ENCODE results near the gene DCTN1. TPM values are rescaled to one million over a fixed set of nuclear protein-coding genes. Genes with fewer than 3 reads are reported as not detected.

Gene DCTN1
- total and polyA plus RNA-seq, 8 donors, result 65.8 to 181 (median 90.5) TPM

- peaks cover 0 to 14% (median 10%) of the 10 kb centered on the region in 4 donors for H3K36me3 ChIP-seq
- TF ChIP-seq POLR2AphosphoS5 (IDR thresholded peaks at IDR 0.05) (no peak), EP300 (IDR thresholded peaks at IDR 0.05) (no peak), CTCF (IDR thresholded peaks at IDR 0.05) (no peak), POLR2A (IDR thresholded peaks at IDR 0.05) (no peak)
- intact Hi-C loops (cut with DNase I; ENCODE audit: low total_unique reads), result no loop called here
- H3K27me3 ChIP-seq, result no peaks in the 10 kb centered on the region
- H3K9me3 ChIP-seq, result no peaks in the 10 kb centered on the region
- peak; percentile 12 to 37 for DNase-seq
- H3K4me3 ChIP-seq, result no peak overlapping the region
- H3K27ac ChIP-seq, result no peak overlapping the region
- H3K4me1 ChIP-seq, result peaks cover 0 to 15% (median 0%) of the 10 kb centered on the region in 4 donors
Measured at GRCh38 chr2:74317701-74318100, 62.4 kb downstream of the DCTN1 start.

GRCh38 chr2:74316627-74317295, 63.4 kb downstream of the DCTN1 start:
- no peaks in the 10 kb centered on the region for H3K27me3 ChIP-seq
- intact Hi-C loops (cut with DNase I; ENCODE audit: low total_unique reads), result no loop called here
- WGBS, 5 donors, result 35 to 56% (median 42%) methylated on average over 6 of the region's 6 CpGs
- H3K9me3 ChIP-seq, result no peaks in the 10 kb centered on the region
- TF ChIP-seq POLR2A (IDR thresholded peaks at IDR 0.05), result no peak
- no peak for TF ChIP-seq POLR2AphosphoS5 (IDR thresholded peaks at IDR 0.05)
- no peak for TF ChIP-seq CTCF (IDR thresholded peaks at IDR 0.05)
- no peak for TF ChIP-seq EP300 (IDR thresholded peaks at IDR 0.05)
- H3K36me3 ChIP-seq, result peaks cover 0 to 14% (median 10%) of the 10 kb centered on the region in 4 donors
- no peak overlapping the region for H3K27ac ChIP-seq
- DNase-seq, result peak in 1 of 2 donors; percentile 33
- no peak overlapping the region for H3K4me3 ChIP-seq
- peaks cover 0 to 15% (median 0%) of the 10 kb centered on the region in 4 donors for H3K4me1 ChIP-seq

- peaks cover 0 to 14% (median 10%) of the 10 kb centered on the region in 4 donors for H3K36me3 ChIP-seq
- no peaks in the 10 kb centered on the region for H3K27me3 ChIP-seq
- H3K9me3 ChIP-seq, result no peaks in the 10 kb centered on the region
- H3K4me3 ChIP-seq, result no peak overlapping the region
- peaks cover 0 to 15% (median 0%) of the 10 kb centered on the region in 4 donors for H3K4me1 ChIP-seq
- no peak overlapping the region for H3K27ac ChIP-seq
- no peak for DNase-seq
- intact Hi-C loops (cut with DNase I; ENCODE audit: low total_unique reads), result no loop called here
- 70 to 82% (median 80%) methylated on average over 5 of the region's 5 CpGs for WGBS, 5 donors
- TF ChIP-seq CTCF (IDR thresholded peaks at IDR 0.05) (no peak), POLR2A (IDR thresholded peaks at IDR 0.05) (no peak), EP300 (IDR thresholded peaks at IDR 0.05) (no peak), POLR2AphosphoS5 (IDR thresholded peaks at IDR 0.05) (no peak)
Measured at GRCh38 chr2:74314107-74314506, 66.0 kb downstream of the DCTN1 start.

GRCh38 chr2:74313497-74313896, 66.6 kb downstream of the DCTN1 start:
- Histone ChIP-seq H3K27me3 (no peaks in the 10 kb centered on the region), H3K9me3 (no peaks in the 10 kb centered on the region), H3K36me3 (peaks cover 0 to 14% (median 10%) of the 10 kb centered on the region in 4 donors), H3K4me1 (peaks cover 0 to 15% (median 0%) of the 10 kb centered on the region in 4 donors), H3K27ac (no peak overlapping the region), H3K4me3 (no peak overlapping the region)
- intact Hi-C loops (cut with DNase I; ENCODE audit: low total_unique reads), result no loop called here
- 77 to 91% (median 83%) methylated on average over 2 of the region's 2 CpGs for WGBS, 5 donors
- DNase-seq, result no peak
- TF ChIP-seq POLR2AphosphoS5 (IDR thresholded peaks at IDR 0.05) (no peak), CTCF (IDR thresholded peaks at IDR 0.05) (no peak), EP300 (IDR thresholded peaks at IDR 0.05) (no peak), POLR2A (IDR thresholded peaks at IDR 0.05) (no peak)

Data from stomach (tissue), 9 donors.